Measurements from ENCODE around the gene ADPRHL1.

ADPRHL1 gene

DNA sequence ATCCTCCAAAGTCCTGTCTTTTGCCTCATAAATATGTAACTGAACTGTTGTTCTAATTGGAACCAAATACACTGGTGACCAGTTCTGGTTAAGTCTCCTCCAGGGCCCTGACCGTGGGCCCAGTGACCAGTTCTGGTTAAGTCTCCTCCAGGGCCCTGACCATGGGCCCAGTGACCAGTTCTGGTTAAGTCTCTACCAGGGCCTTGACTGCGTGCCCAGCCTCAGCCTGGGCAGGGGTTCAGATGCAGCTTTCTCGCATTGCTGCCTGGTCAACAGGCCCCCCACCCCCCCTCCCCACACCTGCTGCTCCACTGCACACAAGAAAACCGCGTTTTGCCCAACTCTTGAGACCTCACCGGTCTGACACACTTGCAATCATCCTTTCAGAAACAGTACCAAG lies 85.5 kb downstream of the ADPRHL1 start:
- Mint-ChIP-seq H3K36me3 (ENCODE audit: low read depth) (no peaks in the 10 kb centered on the region), H3K4me3 (peak overlapping the region in 1 of 3 experiments; percentile 25), H3K4me1 (no peaks in the 10 kb centered on the region), H3K27ac (no peak overlapping the region), H3K9me3 (no peaks in the 10 kb centered on the region), H3K27me3 (ENCODE audit: low read depth) (peaks cover 2% of the 10 kb centered on the region)
- TF ChIP-seq, protein P1, sequence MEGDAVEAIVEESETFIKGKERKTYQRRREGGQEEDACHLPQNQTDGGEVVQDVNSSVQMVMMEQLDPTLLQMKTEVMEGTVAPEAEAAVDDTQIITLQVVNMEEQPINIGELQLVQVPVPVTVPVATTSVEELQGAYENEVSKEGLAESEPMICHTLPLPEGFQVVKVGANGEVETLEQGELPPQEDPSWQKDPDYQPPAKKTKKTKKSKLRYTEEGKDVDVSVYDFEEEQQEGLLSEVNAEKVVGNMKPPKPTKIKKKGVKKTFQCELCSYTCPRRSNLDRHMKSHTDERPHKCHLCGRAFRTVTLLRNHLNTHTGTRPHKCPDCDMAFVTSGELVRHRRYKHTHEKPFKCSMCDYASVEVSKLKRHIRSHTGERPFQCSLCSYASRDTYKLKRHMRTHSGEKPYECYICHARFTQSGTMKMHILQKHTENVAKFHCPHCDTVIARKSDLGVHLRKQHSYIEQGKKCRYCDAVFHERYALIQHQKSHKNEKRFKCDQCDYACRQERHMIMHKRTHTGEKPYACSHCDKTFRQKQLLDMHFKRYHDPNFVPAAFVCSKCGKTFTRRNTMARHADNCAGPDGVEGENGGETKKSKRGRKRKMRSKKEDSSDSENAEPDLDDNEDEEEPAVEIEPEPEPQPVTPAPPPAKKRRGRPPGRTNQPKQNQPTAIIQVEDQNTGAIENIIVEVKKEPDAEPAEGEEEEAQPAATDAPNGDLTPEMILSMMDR (IDR thresholded peaks at IDR 0.05; ENCODE audit: unreplicated experiment in 3 of 3): no peak

DNA sequence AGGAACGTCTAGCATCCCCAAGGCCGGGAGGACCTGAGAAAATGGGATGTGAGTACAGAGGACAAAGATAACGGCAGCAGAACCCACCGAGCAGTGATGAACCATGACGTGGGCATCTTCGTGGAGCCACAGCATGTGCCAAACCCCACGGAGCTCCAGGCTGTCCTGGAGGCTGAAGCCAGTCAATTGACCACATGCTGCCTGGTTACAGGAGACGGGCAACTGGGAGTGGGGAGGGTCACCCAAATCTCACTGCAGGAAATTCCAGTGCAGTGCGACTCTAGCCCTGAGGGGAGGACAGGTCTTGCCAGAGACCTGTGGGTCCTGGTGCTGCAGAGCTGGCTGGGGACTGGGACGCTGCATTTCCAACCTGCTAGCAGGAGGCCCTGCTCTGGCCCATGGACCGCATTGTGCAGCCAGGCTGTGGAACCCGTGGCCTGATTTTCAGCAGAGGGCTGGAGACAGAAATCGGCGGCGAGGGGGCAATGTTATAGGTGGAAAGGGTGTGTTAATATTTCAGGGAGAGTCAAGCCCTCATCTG lies 86.2 kb downstream of the ADPRHL1 start:
- H3K27me3 Mint-ChIP-seq (ENCODE audit: low read depth): peaks cover 9% of the 10 kb centered on the region
- no peaks in the 10 kb centered on the region for H3K4me1 Mint-ChIP-seq
- H3K4me3 Mint-ChIP-seq: peak overlapping the region in 1 of 3 experiments; percentile 5
- H3K27ac Mint-ChIP-seq: no peak overlapping the region
- no peaks in the 10 kb centered on the region for H3K36me3 Mint-ChIP-seq (ENCODE audit: low read depth)
- TF ChIP-seq, protein P1 (IDR thresholded peaks at IDR 0.05; ENCODE audit: unreplicated experiment in 3 of 3): no peak
- H3K9me3 Mint-ChIP-seq: no peaks in the 10 kb centered on the region

DNA sequence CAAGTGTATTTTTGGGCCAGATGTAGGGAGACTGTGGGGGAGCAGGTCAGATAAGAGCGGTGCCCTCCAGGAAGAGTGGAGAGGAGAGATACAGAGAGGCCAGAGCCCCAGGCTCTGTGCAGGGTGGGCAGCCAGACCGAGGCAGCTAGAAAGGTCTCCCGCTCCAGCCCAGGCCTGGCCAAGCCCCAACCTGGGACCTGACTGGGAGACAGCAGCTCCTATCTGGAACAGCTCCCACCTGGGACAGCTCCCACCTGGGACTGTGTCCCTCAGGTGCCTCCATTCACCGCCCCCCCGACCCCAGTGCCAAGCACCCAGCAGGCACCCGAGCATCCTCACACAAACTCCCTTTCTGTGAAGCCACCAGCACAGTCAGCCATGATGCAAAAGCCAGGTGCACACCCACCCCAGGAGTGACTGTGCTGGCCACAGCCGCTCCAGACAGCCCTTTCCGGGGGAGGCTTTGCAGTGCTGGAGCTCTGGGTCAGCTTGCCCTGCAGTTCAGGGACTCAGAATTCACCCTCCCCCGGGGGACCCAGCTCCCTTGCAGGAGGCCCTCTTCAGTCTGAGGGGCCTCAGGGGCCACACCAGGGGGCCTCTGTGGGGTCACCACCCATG lies 87.2 kb downstream of the ADPRHL1 start:
- Mint-ChIP-seq H3K36me3 (ENCODE audit: low read depth) (no peaks in the 10 kb centered on the region), H3K27me3 (ENCODE audit: low read depth) (peaks cover 10% of the 10 kb centered on the region), H3K4me1 (no peaks in the 10 kb centered on the region), H3K9me3 (no peaks in the 10 kb centered on the region), H3K4me3 (peak overlapping the region; percentile 66 to 81 (median 73)), H3K27ac (peak overlapping the region; percentile 37 to 65 (median 40))
- TF ChIP-seq, protein P1 (IDR thresholded peaks at IDR 0.05; ENCODE audit: unreplicated experiment in 3 of 3): no peak

DNA sequence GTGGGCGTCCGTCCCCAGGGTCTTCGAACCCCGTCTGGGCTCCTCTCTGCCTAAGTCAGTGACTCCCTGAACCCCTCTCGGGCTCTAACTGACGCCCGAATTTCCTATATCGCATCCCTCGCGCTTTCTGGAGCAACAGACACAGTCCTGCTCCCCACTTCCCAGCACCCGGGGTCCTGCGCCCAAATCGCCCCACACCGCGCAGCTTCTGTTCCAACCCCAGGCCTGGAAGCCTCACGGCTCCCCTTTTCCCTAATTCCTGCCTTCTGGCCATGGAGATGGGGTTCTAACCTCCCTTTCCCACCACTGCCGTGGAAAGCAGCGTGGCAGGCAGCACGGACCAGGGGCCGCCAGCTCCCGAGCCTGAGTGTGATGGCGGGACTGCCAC lies 87.7 kb downstream of the ADPRHL1 start:
- H3K4me1 Mint-ChIP-seq: no peaks in the 10 kb centered on the region
- TF ChIP-seq, protein P1 (IDR thresholded peaks at IDR 0.05; ENCODE audit: unreplicated experiment in 3 of 3): no peak
- H3K27ac Mint-ChIP-seq: peak overlapping the region; percentile 37 to 65 (median 40)
- H3K27me3 Mint-ChIP-seq (ENCODE audit: low read depth): peaks cover 10% of the 10 kb centered on the region
- H3K4me3 Mint-ChIP-seq: peak overlapping the region; percentile 66 to 81 (median 73)
- H3K9me3 Mint-ChIP-seq: no peaks in the 10 kb centered on the region
- H3K36me3 Mint-ChIP-seq (ENCODE audit: low read depth): no peaks in the 10 kb centered on the region

DNA sequence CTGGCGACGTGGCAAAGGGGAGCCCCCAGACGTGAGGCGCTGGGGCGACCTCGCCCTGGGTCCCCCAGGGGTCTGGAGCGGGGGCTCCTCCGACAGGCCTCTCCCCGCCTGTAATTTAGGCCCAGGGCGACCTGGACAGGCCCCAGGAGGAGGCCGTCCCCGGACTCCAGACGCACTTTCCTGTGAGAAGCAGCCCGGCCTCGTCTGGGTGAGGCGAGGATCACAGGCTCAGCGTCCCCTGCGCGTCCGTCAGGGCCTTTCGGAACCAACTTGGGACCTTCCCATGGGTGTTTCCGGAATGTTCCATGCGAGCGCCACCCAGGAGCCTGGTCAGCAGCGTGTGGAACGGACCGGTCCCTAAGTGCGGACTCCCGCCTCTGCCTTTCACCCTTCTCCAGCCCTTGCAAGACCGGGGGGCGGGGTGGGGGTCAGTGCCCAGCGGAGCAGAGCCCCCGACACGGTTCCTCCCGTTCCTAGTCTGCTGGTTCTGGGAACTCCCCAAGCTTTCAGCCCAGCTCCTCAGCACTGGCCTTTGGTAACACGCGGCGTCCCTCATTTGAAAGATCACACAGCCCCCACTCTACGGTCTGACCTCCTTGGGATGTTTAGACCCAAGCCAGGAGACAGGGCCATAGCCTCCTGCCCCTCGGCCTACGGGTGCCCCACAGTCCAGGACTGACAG lies 88.2 kb downstream of the ADPRHL1 start:
- TF ChIP-seq, protein P1 (IDR thresholded peaks at IDR 0.05; ENCODE audit: unreplicated experiment in 3 of 3): no peak
- no peaks in the 10 kb centered on the region for H3K4me1 Mint-ChIP-seq
- peak overlapping the region; percentile 37 to 65 (median 40) for H3K27ac Mint-ChIP-seq
- H3K27me3 Mint-ChIP-seq (ENCODE audit: low read depth): peaks cover 10% of the 10 kb centered on the region
- H3K4me3 Mint-ChIP-seq: peak overlapping the region; percentile 69 to 81 (median 73)
- no peaks in the 10 kb centered on the region for H3K9me3 Mint-ChIP-seq
- H3K36me3 Mint-ChIP-seq (ENCODE audit: low read depth): no peaks in the 10 kb centered on the region
